Nephron (organoid): ENCODE measurements around the gene SMAD7.

ENCODE experiments used
- H3K27ac Mint-ChIP-seq, 3 experiments: 2 replicates each; pipeline ENCODE4 v1.8.0; 2020; ENCODE audit warnings: mixed read lengths in 3 of 3, mild to moderate bottlenecking in 2 of 3, moderate library complexity in 1 of 3
- H3K27me3 Mint-ChIP-seq: 2 replicates; pipeline ENCODE4 v1.8.0; 2021; ENCODE audit warnings: low read depth, mild to moderate bottlenecking, moderate library complexity, mixed read lengths
- H3K36me3 Mint-ChIP-seq: 2 replicates; pipeline ENCODE4 v1.8.0; 2020; ENCODE audit warnings: low read depth, mixed read lengths
- H3K4me1 Mint-ChIP-seq: 2 replicates; pipeline ENCODE4 v1.8.0; 2020; ENCODE audit warnings: mixed read lengths
- H3K4me3 Mint-ChIP-seq, 3 experiments: 2 replicates each; pipeline ENCODE4 v1.8.0; 2020; ENCODE audit warnings: mild to moderate bottlenecking in 3 of 3, mixed read lengths in 3 of 3, moderate library complexity in 2 of 3
- H3K9me3 Mint-ChIP-seq: 2 replicates; pipeline ENCODE4 v1.8.0; 2020; ENCODE audit warnings: mixed read lengths
- TF ChIP-seq, protein P1 (sequence below), 3 experiments: fragments of 200-600 bp; sonication (generic); IDR thresholded peaks; one replicate each; pipeline ENCODE4 v1.5.0; 2021; ENCODE audit warnings: antibody characterized with exemption in 3 of 3; ENCODE audit not compliant: unreplicated experiment in 3 of 3

SMAD7 gene

GRCh38 chr18:48933578-48934414 is 17.0 kb downstream of the SMAD7 start:
- TF ChIP-seq, protein P1, sequence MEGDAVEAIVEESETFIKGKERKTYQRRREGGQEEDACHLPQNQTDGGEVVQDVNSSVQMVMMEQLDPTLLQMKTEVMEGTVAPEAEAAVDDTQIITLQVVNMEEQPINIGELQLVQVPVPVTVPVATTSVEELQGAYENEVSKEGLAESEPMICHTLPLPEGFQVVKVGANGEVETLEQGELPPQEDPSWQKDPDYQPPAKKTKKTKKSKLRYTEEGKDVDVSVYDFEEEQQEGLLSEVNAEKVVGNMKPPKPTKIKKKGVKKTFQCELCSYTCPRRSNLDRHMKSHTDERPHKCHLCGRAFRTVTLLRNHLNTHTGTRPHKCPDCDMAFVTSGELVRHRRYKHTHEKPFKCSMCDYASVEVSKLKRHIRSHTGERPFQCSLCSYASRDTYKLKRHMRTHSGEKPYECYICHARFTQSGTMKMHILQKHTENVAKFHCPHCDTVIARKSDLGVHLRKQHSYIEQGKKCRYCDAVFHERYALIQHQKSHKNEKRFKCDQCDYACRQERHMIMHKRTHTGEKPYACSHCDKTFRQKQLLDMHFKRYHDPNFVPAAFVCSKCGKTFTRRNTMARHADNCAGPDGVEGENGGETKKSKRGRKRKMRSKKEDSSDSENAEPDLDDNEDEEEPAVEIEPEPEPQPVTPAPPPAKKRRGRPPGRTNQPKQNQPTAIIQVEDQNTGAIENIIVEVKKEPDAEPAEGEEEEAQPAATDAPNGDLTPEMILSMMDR (IDR thresholded peaks at IDR 0.05; ENCODE audit: unreplicated experiment in 3 of 3) = no peak
- no peaks in the 10 kb centered on the region for H3K27me3 Mint-ChIP-seq
- peak overlapping the region in 2 of 3 experiments; percentile 12 to 26 for H3K4me3 Mint-ChIP-seq
- H3K36me3 Mint-ChIP-seq = peaks cover 37% of the 10 kb centered on the region
- peak overlapping the region; percentile 87 to 94 (median 90) for H3K27ac Mint-ChIP-seq
- H3K9me3 Mint-ChIP-seq = no peaks in the 10 kb centered on the region
- peaks cover 95% of the 10 kb centered on the region for H3K4me1 Mint-ChIP-seq

DNA sequence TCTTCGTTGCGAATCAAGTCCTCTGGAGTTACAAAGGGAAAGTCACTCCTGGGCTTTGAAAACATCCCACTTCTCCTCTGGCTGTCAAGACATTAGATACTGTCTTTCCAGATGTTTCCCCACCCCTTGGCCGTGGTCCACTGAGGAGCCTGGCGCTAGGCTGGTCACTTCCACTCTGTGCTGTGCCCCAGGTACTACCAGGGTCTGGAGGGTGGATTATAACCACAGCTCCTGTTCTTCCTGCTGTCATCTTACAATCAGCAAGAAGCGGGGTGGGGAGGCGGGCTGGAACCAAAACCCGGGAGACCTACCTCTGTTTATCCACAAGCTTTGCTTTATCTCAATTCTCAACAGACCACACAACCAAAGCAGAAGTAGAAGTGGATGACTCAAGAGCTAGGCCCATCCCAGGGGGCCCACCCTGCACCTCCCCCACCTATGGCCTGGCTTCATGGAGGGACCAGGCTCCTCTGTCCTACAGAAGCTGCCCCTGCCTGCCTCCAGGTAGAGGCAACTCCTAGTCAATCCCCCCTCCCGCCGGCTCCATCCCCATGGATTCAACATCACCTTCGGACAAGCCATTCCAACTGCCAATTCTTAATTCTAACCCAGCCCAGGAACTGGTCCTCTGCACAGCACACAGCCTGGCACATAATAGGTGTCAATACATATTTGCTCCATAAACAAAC is 17.8 kb downstream of the SMAD7 start:
- Mint-ChIP-seq H3K4me1 (peaks cover 95% of the 10 kb centered on the region), H3K9me3 (no peaks in the 10 kb centered on the region), H3K4me3 (peak overlapping the region; percentile 53 to 76 (median 56)), H3K27ac (peak overlapping the region; percentile 87 to 94 (median 90)), H3K36me3 (peaks cover 30% of the 10 kb centered on the region), H3K27me3 (no peaks in the 10 kb centered on the region)
- TF ChIP-seq, protein P1 (IDR thresholded peaks at IDR 0.05; ENCODE audit: unreplicated experiment in 3 of 3) = no peak

DNA sequence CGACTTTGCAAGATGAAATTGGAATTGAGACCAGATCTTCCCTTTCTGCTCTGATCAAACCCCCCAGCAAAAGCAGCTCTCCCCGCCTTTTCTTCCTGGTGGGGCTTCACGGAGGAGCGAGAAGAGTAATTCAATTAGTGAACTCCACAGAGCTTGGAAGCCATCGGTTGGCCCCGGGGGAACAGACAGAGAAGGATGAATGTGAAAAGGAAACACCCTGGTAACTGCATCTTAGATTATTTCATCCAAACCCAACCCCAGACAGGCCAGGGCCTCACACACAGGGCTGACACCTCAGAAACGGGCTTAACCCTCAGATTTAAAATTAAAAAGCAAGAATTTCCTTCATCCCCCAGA is 18.3 kb downstream of the SMAD7 start:
- TF ChIP-seq, protein P1 (IDR thresholded peaks at IDR 0.05; ENCODE audit: unreplicated experiment in 3 of 3) = no peak
- peaks cover 30% of the 10 kb centered on the region for H3K36me3 Mint-ChIP-seq
- peak overlapping the region; percentile 53 to 76 (median 56) for H3K4me3 Mint-ChIP-seq
- peak overlapping the region; percentile 87 to 94 (median 90) for H3K27ac Mint-ChIP-seq
- H3K9me3 Mint-ChIP-seq = no peaks in the 10 kb centered on the region
- no peaks in the 10 kb centered on the region for H3K27me3 Mint-ChIP-seq
- H3K4me1 Mint-ChIP-seq = peaks cover 95% of the 10 kb centered on the region

DNA sequence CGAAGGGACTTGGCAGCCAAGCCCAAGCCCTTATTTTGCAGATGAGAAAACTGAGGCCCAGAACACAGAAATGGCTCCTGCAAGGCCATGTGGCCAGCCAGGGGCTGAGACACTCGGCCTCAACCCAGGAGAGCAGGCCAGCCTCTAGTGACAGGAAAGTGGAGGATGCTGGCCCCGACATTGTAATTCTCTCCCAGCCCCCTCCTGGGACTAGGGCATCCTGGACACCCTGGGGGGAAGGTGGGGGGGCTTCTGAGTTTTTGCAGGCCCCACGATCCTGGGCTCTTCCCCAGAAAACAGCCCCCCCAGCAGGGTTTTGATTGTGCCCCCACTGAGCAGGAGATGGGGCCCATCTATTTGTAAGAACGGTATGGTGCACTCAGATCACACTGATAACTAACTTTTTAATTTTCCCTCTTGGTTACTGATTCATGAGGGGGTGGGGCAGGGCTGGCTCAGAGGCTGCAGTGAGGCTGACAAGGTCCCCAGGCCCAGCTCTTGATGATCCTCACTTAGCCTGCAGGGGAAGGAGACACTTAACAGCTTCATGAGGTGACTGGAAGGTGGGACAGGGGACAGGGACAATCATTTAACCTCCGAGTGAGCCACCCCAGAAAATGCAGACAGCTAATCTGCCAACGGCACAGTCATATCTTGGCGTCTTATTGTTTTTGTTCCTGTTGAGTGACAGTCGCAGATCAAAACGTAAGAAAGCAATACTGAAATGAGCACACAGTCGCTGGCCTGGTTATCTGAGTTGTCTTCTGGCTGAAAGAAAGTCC is 18.9 kb downstream of the SMAD7 start:
- H3K4me3 Mint-ChIP-seq = peak overlapping the region; percentile 53 to 76 (median 56)
- peak overlapping the region; percentile 90 to 97 (median 94) for H3K27ac Mint-ChIP-seq
- H3K36me3 Mint-ChIP-seq = peaks cover 26% of the 10 kb centered on the region
- H3K9me3 Mint-ChIP-seq = no peaks in the 10 kb centered on the region
- TF ChIP-seq, protein P1 (IDR thresholded peaks at IDR 0.05; ENCODE audit: unreplicated experiment in 3 of 3) = no peak
- peaks cover 95% of the 10 kb centered on the region for H3K4me1 Mint-ChIP-seq
- no peaks in the 10 kb centered on the region for H3K27me3 Mint-ChIP-seq

GRCh38 chr18:48930926-48931325 is 19.8 kb downstream of the SMAD7 start:
- Mint-ChIP-seq H3K4me3 (peak overlapping the region; percentile 14 to 76 (median 72)), H3K27ac (peak overlapping the region; percentile 90 to 97 (median 94)), H3K9me3 (no peaks in the 10 kb centered on the region), H3K4me1 (peaks cover 97% of the 10 kb centered on the region), H3K27me3 (no peaks in the 10 kb centered on the region), H3K36me3 (peaks cover 21% of the 10 kb centered on the region)
- TF ChIP-seq, protein P1 (IDR thresholded peaks at IDR 0.05; ENCODE audit: unreplicated experiment in 3 of 3) = no peak
